Right ventricle myocardium superior (tissue), 1 donor: ENCODE results near the gene TPD52L2. TPM values are rescaled to one million over a fixed set of nuclear protein-coding genes. Genes with fewer than 3 reads are reported as not detected.

Experiments used
- ATAC-seq: fragments of 200-7000 bp; cut with Tn5 transposase; one replicate; pipeline ENCODE4 v1.9.1; 2020; ENCODE audit warnings: mild to moderate bottlenecking; ENCODE audit not compliant: poor library complexity
- DNase-seq: peaks from one replicate; pipeline ENCODE4 v3.0.0-alpha.2; 2020
- intact Hi-C: fragments of 100-400 bp; cut with DNase I; formaldehyde crosslinking; loops from one replicate; pipeline ENCODE4 v1.11.2; 2022
- total RNA-seq: library from RNA; stranded (reverse); fragmentation: NEBNext Ultra II Directional; extraction: Animal tissue kit (Norgen Biotek cat#: 25700); gene quantifications from one replicate; pipeline ENCODE4 v1.2.1, GENCODE V29; 2021
- donor health status: DM: no; HTN: yes; CAD: no; lungs with severe emphysema.

TPD52L2 gene
- total RNA-seq, 1 donor from 2014 or later, result 69.0 TPM

GRCh38 chr20:63889241-63890200 is 24.5 kb downstream of the TPD52L2 start:
- intact Hi-C loops, result loop anchor here (5.0 kb wide), 1 partner anchor 83 kb away; no protein-coding TSS in a partner anchor

GRCh38 chr20:63890201-63890576 is 25.1 kb downstream of the TPD52L2 start:
- no peak for DNase-seq
- ATAC-seq, result no peak
- intact Hi-C loops, result loop anchor here (5.0 kb wide), 1 partner anchor 82 kb away; no protein-coding TSS in a partner anchor

More at GRCh38 chr20:63889241-63890200, 24.5 kb downstream of the TPD52L2 start:
- DNase-seq (no peak), ATAC-seq (peak; percentile 21)

GRCh38 chr20:63890616-63891015 is 25.5 kb downstream of the TPD52L2 start:
- DNase-seq (no peak), ATAC-seq (no peak)
- intact Hi-C loops, result loop anchor here (5.0 kb wide), 1 partner anchor 82 kb away; no protein-coding TSS in a partner anchor

- intact Hi-C loops, result loop anchor here (5.0 kb wide), 1 partner anchor 81 kb away; no protein-coding TSS in a partner anchor
- ATAC-seq (no peak), DNase-seq (no peak)
Measured at GRCh38 chr20:63891061-63892002, 26.3 kb downstream of the TPD52L2 start.

GRCh38 chr20:63892402-63892801 is 27.3 kb downstream of the TPD52L2 start:
- no peak for ATAC-seq
- intact Hi-C loops, result loop anchor here (5.0 kb wide), 1 partner anchor 80 kb away; no protein-coding TSS in a partner anchor
- DNase-seq, result no peak

- intact Hi-C loops, result loop anchor here (5.0 kb wide), 1 partner anchor 78 kb away; no protein-coding TSS in a partner anchor
- ATAC-seq, result no peak
- no peak for DNase-seq
Measured at GRCh38 chr20:63893999-63894357, 28.9 kb downstream of the TPD52L2 start.

- intact Hi-C loops, result loop anchor here (5.0 kb wide), 1 partner anchor 78 kb away; no protein-coding TSS in a partner anchor
- peak; percentile 97 for DNase-seq
- peak; percentile 96 for ATAC-seq
Measured at GRCh38 chr20:63894358-63895201, 29.5 kb downstream of the TPD52L2 start, which contains the start of gene DNAJC5. Gene DNAJC5 (plus strand): TSS chr20:63895126. CDS start chr20:63928346, 33,220 bp downstream.

GRCh38 chr20:63895202-63895951 is 30.3 kb downstream of the TPD52L2 start:
- ATAC-seq (no peak), DNase-seq (no peak)
- intact Hi-C loops, result no loop called here

- ATAC-seq (no peak), DNase-seq (no peak)
- intact Hi-C loops, result no loop called here
Measured at GRCh38 chr20:63895952-63896263, 30.8 kb downstream of the TPD52L2 start.

- DNase-seq, result peak; percentile 79
- peak; percentile 16 for ATAC-seq
- intact Hi-C loops, result no loop called here
Measured at GRCh38 chr20:63896264-63897105, 31.4 kb downstream of the TPD52L2 start.

- DNase-seq, result no peak
- intact Hi-C loops, result no loop called here
- no peak for ATAC-seq
Measured at GRCh38 chr20:63897978-63898561, 33.0 kb downstream of the TPD52L2 start.

- intact Hi-C loops, result no loop called here
- DNase-seq (peak; percentile 59), ATAC-seq (no peak)
Measured at GRCh38 chr20:63898882-63899558, 34.0 kb downstream of the TPD52L2 start.

- intact Hi-C loops, result no loop called here
- DNase-seq, result no peak
- ATAC-seq, result no peak
Measured at GRCh38 chr20:63900413-63900812, 35.3 kb downstream of the TPD52L2 start.

GRCh38 chr20:63903796-63904561 is 38.9 kb downstream of the TPD52L2 start:
- no peak for ATAC-seq
- intact Hi-C loops, result no loop called here
- no peak for DNase-seq
